SK-N-SH (cell line): Measurements from ENCODE around the gene IL32. TPM values are rescaled to one million over a fixed set of nuclear protein-coding genes. Genes with fewer than 3 reads are reported as not detected.
A peak's percentile ranks its signal among the peaks of the same experiment; 100 is the strongest.

Experiments used
- CTCF ChIA-PET: fragments of 300-600, 350-600 bp; formaldehyde crosslinking; extraction: SDS; loops from one replicate; lab custom pipeline; 2021; lab: Yijun Ruan, JAX
- POLR2A ChIA-PET: fragments of 350-600 bp; sonication (Branson Sonifier 250); formaldehyde crosslinking; extraction: SDS; loops from one replicate; lab custom pipeline; 2020; ENCODE audit warnings: antibody characterized with exemption, inconsistent platforms; lab: Yijun Ruan, JAX
- DNase-seq: peaks from one replicate; pipeline ENCODE4 v3.0.0; 2012
- H2AFZ ChIP-seq: fragments of 200-600 bp; sonication (generic); 2 replicates; pipeline ENCODE4 v1.8.1; 2016; ENCODE audit warnings: antibody characterized with exemption, mild to moderate bottlenecking, low read depth
- H3F3A ChIP-seq: fragments of 200-600 bp; sonication (generic); replicated peaks from 2 replicates; pipeline ENCODE3; 2016; ENCODE audit warnings: antibody characterized with exemption, mild to moderate bottlenecking; ENCODE audit not compliant: insufficient read depth
- H3K27ac ChIP-seq, 2 experiments: fragments of 200-500 bp in 1 of 2; fragments of 200-600 bp in 1 of 2; sonication (Bioruptor generic) in 1 of 2; sonication (generic), shearing (Covaris generic) in 1 of 2; 2 replicates each; pipeline versions ENCODE4 v1.5.1 to v1.6.1; 2014 to 2016; ENCODE audit warnings: low read depth in 2 of 2, inconsistent platforms in 1 of 2, low read length in 1 of 2, mild to moderate bottlenecking in 1 of 2, mixed read lengths in 1 of 2
- H3K27me3 ChIP-seq: fragments of 200-600 bp; sonication (generic), shearing (Covaris generic); 2 replicates; pipeline ENCODE4 v1.6.1; 2016; ENCODE audit warnings: mixed run types; ENCODE audit not compliant: insufficient read depth
- H3K36me3 ChIP-seq, 2 experiments: fragments of 200-500 bp in 1 of 2; fragments of 200-600 bp in 1 of 2; sonication (Bioruptor generic) in 1 of 2; sonication (generic) in 1 of 2; replicated peaks in 1 of 2; 2 replicates each; pipeline versions ENCODE3 to v1.5.1; 2014 to 2016; ENCODE audit warnings: low read length in 1 of 2, mild to moderate bottlenecking in 1 of 2; ENCODE audit not compliant: insufficient read depth in 2 of 2, control insufficient read depth in 1 of 2
- H3K4me1 ChIP-seq, 2 experiments: fragments of 200-500 bp in 1 of 2; fragments of 200-600 bp in 1 of 2; sonication (Bioruptor generic) in 1 of 2; sonication (generic), shearing (Covaris generic) in 1 of 2; 2 replicates each; pipeline versions ENCODE4 v1.5.1 to v1.6.1; 2014 to 2016; ENCODE audit warnings: low read depth in 1 of 2, low read length in 1 of 2, mixed run types in 1 of 2; ENCODE audit not compliant: insufficient read depth in 2 of 2, control insufficient read depth in 1 of 2
- H3K4me2 ChIP-seq: fragments of 200-600 bp; sonication (generic), shearing (Covaris generic); 2 replicates; pipeline ENCODE4 v1.6.1; 2017; ENCODE audit warnings: mixed run types
- H3K4me3 ChIP-seq, 2 experiments: fragments of 200-500 bp in 1 of 2; fragments of 200-600 bp in 1 of 2; sonication (Bioruptor generic) in 1 of 2; sonication (generic), shearing (Covaris generic) in 1 of 2; 2 replicates each; pipeline versions ENCODE4 v1.5.1 to v1.8.1; 2014 to 2016; ENCODE audit warnings: low read depth in 2 of 2, inconsistent platforms in 1 of 2, low read length in 1 of 2, mild to moderate bottlenecking in 1 of 2, mixed read lengths in 1 of 2, moderate library complexity in 1 of 2
- H3K79me2 ChIP-seq: fragments of 200-600 bp; sonication (generic); 2 replicates; pipeline ENCODE4 v1.8.1; 2017; ENCODE audit warnings: mild to moderate bottlenecking; ENCODE audit not compliant: insufficient read depth
- H3K9ac ChIP-seq: fragments of 200-600 bp; sonication (generic); 2 replicates; pipeline ENCODE4 v1.6.1; 2017; ENCODE audit warnings: mixed run types
- H3K9me2 ChIP-seq: fragments of 200-600 bp; sonication (generic); 2 replicates; pipeline ENCODE4 v1.6.1; 2017; ENCODE audit warnings: mixed run types
- H3K9me3 ChIP-seq: fragments of 200-600 bp; sonication (generic); 2 replicates; pipeline ENCODE4 v1.6.1; 2017; ENCODE audit warnings: mixed run types, mild to moderate bottlenecking, moderate library complexity
- H4K20me1 ChIP-seq: fragments of 200-600 bp; sonication (generic); 2 replicates; pipeline ENCODE4 v1.6.1; 2017; ENCODE audit warnings: mild to moderate bottlenecking, mixed run types; ENCODE audit not compliant: insufficient read depth
- CHD2 ChIP-seq: fragments of 150-350 bp; IDR thresholded peaks from 2 replicates; pipeline ENCODE4 v1.6.1; 2018; ENCODE audit warnings: low read length; ENCODE audit not compliant: partially characterized antibody
- ELF1 ChIP-seq: IDR thresholded peaks from 2 replicates; pipeline ENCODE4 v1.4.0; 2012
- EP300 ChIP-seq, 2 experiments: IDR thresholded peaks; 2 replicates each; pipeline versions ENCODE4 v1.4.0 to v1.6.1; 2012; ENCODE audit warnings: borderline replicate concordance in 1 of 2, low read depth in 1 of 2, low read length in 1 of 2
- EZH2phosphoT487 ChIP-seq: fragments of 200-600 bp; sonication (generic); IDR thresholded peaks from 2 replicates; pipeline ENCODE4 v1.6.1; 2017; ENCODE audit warnings: low read depth, mixed run types, mild to moderate bottlenecking, antibody characterized with exemption, moderate library complexity, borderline replicate concordance
- FOSL2 ChIP-seq: IDR thresholded peaks from 2 replicates; pipeline ENCODE4 v1.4.0; 2012; ENCODE audit warnings: low read depth, mild to moderate bottlenecking, moderate library complexity, borderline replicate concordance
- FOXM1 ChIP-seq: IDR thresholded peaks from 2 replicates; pipeline ENCODE4 v1.4.0; 2012; ENCODE audit warnings: low read depth, mild to moderate bottlenecking
- GATA2 ChIP-seq: sonication (generic); formaldehyde crosslinking; IDR thresholded peaks from 2 replicates; pipeline ENCODE4 v1.5.0; 2020; ENCODE audit warnings: mild to moderate bottlenecking, missing genetic modification reagents
- JUND ChIP-seq: IDR thresholded peaks from 2 replicates; pipeline ENCODE4 v1.4.0; 2012
- MEF2A ChIP-seq: IDR thresholded peaks from 2 replicates; pipeline ENCODE4 v1.4.0; 2012; ENCODE audit warnings: low read depth, borderline replicate concordance
- NRF1 ChIP-seq: IDR thresholded peaks from 2 replicates; pipeline ENCODE4 v1.6.1; 2012; ENCODE audit warnings: low read depth, mild to moderate bottlenecking, low read length
- POLR2AphosphoS5 ChIP-seq: IDR thresholded peaks from 2 replicates; pipeline ENCODE4 v1.6.1; 2012; ENCODE audit warnings: low read depth, low read length
- RAD21 ChIP-seq: IDR thresholded peaks from 2 replicates; pipeline ENCODE4 v1.6.1; 2012; ENCODE audit warnings: mild to moderate bottlenecking, low read length
- RCOR1 ChIP-seq: fragments of 150-350 bp; IDR thresholded peaks from 2 replicates; pipeline ENCODE4 v1.6.1; 2017; ENCODE audit warnings: antibody characterized with exemption, low read length
- RFX5 ChIP-seq: IDR thresholded peaks from 2 replicates; pipeline ENCODE4 v1.6.1; 2012; ENCODE audit warnings: mild to moderate bottlenecking, improper control_type of control experiment, low read length
- RXRA ChIP-seq: IDR thresholded peaks from 2 replicates; pipeline ENCODE4 v1.4.0; 2012; ENCODE audit warnings: low read depth, mild to moderate bottlenecking, borderline replicate concordance
- SIN3A ChIP-seq: IDR thresholded peaks from 2 replicates; pipeline ENCODE4 v1.6.1; 2012; ENCODE audit warnings: low read depth, mild to moderate bottlenecking, low read length, moderate library complexity, borderline replicate concordance
- SMC3 ChIP-seq: IDR thresholded peaks from 2 replicates; pipeline ENCODE4 v1.6.1; 2012; ENCODE audit warnings: low read depth, low read length, improper control_type of control experiment
- TEAD4 ChIP-seq: IDR thresholded peaks from 2 replicates; pipeline ENCODE4 v1.4.0; 2012; ENCODE audit warnings: mild to moderate bottlenecking, borderline replicate concordance; ENCODE audit not compliant: insufficient read depth
- YY1 ChIP-seq: IDR thresholded peaks from 2 replicates; pipeline ENCODE4 v1.4.0; 2012; ENCODE audit warnings: low read depth, mild to moderate bottlenecking
- WGBS: methylation state at CpG from one replicate; pipeline ENCODE4 v1.1.6; 2017; ENCODE audit warnings: low lambda C conversion rate; 5-methylcytosine and 5-hydroxymethylcytosine counted together
- polyA plus RNA-seq, 3 experiments: library from polyadenylated mRNA; depleted of rRNA; stranded (reverse); fragments of >200 nt; gene quantifications; 2 replicates each; pipeline ENCODE4 v1.2.3, GENCODE V29; 2012
- TF ChIP-seq, protein P1 (sequence below): fragments of 150-350 bp; IDR thresholded peaks from 2 replicates; pipeline ENCODE4 v1.6.1; 2016; ENCODE audit warnings: mild to moderate bottlenecking, low read depth, low read length
- TF ChIP-seq, protein P2 (sequence below): IDR thresholded peaks from 2 replicates; pipeline ENCODE4 v1.6.1; 2012; ENCODE audit warnings: mild to moderate bottlenecking, low read depth, low read length, moderate library complexity
- TF ChIP-seq, protein P3 (sequence below): IDR thresholded peaks from 2 replicates; pipeline ENCODE4 v1.4.0; 2012; ENCODE audit warnings: low read depth, borderline replicate concordance

Gene IL32
- polyA plus RNA-seq, 1 of the 3 experiments (the other 2 are of a cell fraction) = 26.4 TPM

DNA sequence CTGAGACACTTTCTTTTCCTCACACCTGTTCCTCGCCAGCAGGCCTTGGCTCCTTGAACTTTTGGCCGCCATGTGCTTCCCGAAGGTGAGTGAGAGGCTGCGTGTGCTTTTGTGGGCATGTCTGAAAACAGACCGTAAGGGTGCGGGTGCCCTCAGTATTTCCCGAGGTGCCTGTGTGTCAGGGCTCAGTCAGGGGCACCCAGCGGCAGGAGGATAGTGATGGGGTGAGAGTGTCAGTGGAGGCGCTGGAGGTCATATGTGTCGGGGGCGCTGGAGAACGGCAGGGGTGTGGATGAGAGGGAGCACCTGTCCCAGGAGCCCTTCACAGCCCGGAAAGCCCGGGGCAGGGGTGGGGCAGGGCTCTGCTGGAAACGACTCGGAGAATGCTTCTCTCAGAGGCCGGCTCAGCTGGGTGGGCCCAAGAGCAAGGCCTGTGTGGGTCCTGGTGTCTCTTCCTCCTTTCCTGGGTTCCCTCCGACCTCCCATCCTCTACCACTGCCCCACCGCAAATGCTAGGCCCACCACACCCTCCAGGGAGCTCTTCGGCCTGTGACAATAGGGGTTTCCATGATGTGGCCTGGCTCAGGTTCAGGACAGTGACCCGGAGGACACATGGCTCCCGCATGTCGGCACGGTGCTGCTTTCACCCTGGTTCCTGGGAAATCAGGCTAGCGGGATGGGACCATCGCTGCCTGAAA lies 451 bp downstream of the IL32 start:
- H4K20me1 ChIP-seq = no peaks in the 10 kb centered on the region
- peak overlapping the region; percentile 46; the same call in 1 of the 2 replicates for H3K4me2 ChIP-seq
- H3K4me1 ChIP-seq = no peaks in the 10 kb centered on the region; a peak in 1 of 4 replicates
- peak overlapping the region in 1 of 2 experiments; percentile 50; a peak in 1 of 4 replicates for H3K4me3 ChIP-seq
- DNase-seq = no peak
- ChIA-PET POLR2A (no interaction called here), CTCF (interaction anchor here (1.0 to 3.9 kb wide), 4 partner anchors 14 to 37 kb away, joined by 3 to 26 read pairs (median 4); no protein-coding TSS in a partner anchor)
- no peak overlapping the region for H3K27ac ChIP-seq
- H2AFZ ChIP-seq = peak overlapping the region; percentile 80
- H3K79me2 ChIP-seq = no peaks in the 10 kb centered on the region
- no peaks in the 10 kb centered on the region for H3K27me3 ChIP-seq
- 93% methylated on average over 10 of the region's 26 CpGs for WGBS
- no peaks in the 10 kb centered on the region for H3K9me2 ChIP-seq
- TF ChIP-seq EP300 (IDR thresholded peaks at IDR 0.05; ENCODE audit: borderline replicate concordance in 1 of 2, low read depth in 1 of 2, low read length in 1 of 2) (no peak), JUND (no peak), SIN3A (no peak), FOSL2 (no peak), MEF2A (no peak), EZH2phosphoT487 (no peak), YY1 (no peak), POLR2AphosphoS5 (no peak), CHD2 (no peak)
- TF ChIP-seq, protein P1, sequence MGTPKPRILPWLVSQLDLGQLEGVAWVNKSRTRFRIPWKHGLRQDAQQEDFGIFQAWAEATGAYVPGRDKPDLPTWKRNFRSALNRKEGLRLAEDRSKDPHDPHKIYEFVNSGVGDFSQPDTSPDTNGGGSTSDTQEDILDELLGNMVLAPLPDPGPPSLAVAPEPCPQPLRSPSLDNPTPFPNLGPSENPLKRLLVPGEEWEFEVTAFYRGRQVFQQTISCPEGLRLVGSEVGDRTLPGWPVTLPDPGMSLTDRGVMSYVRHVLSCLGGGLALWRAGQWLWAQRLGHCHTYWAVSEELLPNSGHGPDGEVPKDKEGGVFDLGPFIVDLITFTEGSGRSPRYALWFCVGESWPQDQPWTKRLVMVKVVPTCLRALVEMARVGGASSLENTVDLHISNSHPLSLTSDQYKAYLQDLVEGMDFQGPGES = no peak
- TF ChIP-seq, protein P2, sequence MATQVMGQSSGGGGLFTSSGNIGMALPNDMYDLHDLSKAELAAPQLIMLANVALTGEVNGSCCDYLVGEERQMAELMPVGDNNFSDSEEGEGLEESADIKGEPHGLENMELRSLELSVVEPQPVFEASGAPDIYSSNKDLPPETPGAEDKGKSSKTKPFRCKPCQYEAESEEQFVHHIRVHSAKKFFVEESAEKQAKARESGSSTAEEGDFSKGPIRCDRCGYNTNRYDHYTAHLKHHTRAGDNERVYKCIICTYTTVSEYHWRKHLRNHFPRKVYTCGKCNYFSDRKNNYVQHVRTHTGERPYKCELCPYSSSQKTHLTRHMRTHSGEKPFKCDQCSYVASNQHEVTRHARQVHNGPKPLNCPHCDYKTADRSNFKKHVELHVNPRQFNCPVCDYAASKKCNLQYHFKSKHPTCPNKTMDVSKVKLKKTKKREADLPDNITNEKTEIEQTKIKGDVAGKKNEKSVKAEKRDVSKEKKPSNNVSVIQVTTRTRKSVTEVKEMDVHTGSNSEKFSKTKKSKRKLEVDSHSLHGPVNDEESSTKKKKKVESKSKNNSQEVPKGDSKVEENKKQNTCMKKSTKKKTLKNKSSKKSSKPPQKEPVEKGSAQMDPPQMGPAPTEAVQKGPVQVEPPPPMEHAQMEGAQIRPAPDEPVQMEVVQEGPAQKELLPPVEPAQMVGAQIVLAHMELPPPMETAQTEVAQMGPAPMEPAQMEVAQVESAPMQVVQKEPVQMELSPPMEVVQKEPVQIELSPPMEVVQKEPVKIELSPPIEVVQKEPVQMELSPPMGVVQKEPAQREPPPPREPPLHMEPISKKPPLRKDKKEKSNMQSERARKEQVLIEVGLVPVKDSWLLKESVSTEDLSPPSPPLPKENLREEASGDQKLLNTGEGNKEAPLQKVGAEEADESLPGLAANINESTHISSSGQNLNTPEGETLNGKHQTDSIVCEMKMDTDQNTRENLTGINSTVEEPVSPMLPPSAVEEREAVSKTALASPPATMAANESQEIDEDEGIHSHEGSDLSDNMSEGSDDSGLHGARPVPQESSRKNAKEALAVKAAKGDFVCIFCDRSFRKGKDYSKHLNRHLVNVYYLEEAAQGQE = no peak
- H3K9ac ChIP-seq = peak overlapping the region; percentile 59
- H3K36me3 ChIP-seq = no peaks in the 10 kb centered on the region
- H3F3A ChIP-seq = no peaks in the 10 kb centered on the region
- H3K9me3 ChIP-seq = no peaks in the 10 kb centered on the region

DNA sequence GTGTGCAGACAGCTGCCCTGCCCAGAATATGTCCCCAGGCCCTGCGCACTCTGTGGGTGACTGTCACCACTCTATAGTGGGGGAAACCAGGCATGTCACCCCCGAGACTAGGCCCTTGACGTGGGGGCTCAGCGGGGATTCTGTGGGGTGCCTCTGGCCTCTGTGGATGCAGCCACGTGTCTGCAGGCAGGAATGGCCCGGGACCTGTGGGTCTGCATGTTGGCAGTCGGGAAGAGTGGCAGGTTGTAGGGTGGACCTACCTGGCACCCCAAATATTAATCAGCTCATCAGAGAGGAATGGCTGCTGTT lies 954 bp downstream of the IL32 start:
- DNase-seq = no peak
- no peaks in the 10 kb centered on the region for H3K27me3 ChIP-seq
- H2AFZ ChIP-seq = no peak overlapping the region
- ChIA-PET CTCF (interaction anchor here (1.8 to 3.9 kb wide), 2 partner anchors 32 to 37 kb away, joined by 5 to 26 read pairs; no protein-coding TSS in a partner anchor), POLR2A (no interaction called here)
- H3K27ac ChIP-seq = no peak overlapping the region
- H3K4me1 ChIP-seq = no peaks in the 10 kb centered on the region; a peak in 1 of 4 replicates
- H3K9me2 ChIP-seq = no peaks in the 10 kb centered on the region
- peak overlapping the region; percentile 46; the same call in 1 of the 2 replicates for H3K4me2 ChIP-seq
- no peak overlapping the region for H3K9ac ChIP-seq
- no peaks in the 10 kb centered on the region for H4K20me1 ChIP-seq
- H3K4me3 ChIP-seq = no peak overlapping the region; a peak in 1 of 4 replicates
- 85% methylated on average over 4 of the region's 7 CpGs for WGBS
- no peaks in the 10 kb centered on the region for H3F3A ChIP-seq
- no peaks in the 10 kb centered on the region for H3K9me3 ChIP-seq
- no peaks in the 10 kb centered on the region for H3K36me3 ChIP-seq
- H3K79me2 ChIP-seq = no peaks in the 10 kb centered on the region
- TF ChIP-seq SMC3 = no peak
- no peak for TF ChIP-seq TEAD4
- TF ChIP-seq RXRA = no peak
- TF ChIP-seq, protein P3, sequence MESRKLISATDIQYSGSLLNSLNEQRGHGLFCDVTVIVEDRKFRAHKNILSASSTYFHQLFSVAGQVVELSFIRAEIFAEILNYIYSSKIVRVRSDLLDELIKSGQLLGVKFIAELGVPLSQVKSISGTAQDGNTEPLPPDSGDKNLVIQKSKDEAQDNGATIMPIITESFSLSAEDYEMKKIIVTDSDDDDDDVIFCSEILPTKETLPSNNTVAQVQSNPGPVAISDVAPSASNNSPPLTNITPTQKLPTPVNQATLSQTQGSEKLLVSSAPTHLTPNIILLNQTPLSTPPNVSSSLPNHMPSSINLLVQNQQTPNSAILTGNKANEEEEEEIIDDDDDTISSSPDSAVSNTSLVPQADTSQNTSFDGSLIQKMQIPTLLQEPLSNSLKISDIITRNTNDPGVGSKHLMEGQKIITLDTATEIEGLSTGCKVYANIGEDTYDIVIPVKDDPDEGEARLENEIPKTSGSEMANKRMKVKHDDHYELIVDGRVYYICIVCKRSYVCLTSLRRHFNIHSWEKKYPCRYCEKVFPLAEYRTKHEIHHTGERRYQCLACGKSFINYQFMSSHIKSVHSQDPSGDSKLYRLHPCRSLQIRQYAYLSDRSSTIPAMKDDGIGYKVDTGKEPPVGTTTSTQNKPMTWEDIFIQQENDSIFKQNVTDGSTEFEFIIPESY = no peak
- TF ChIP-seq ELF1 = no peak
- no peak for TF ChIP-seq GATA2 (CRISPR knock-in tag)
- no peak for TF ChIP-seq NRF1
- TF ChIP-seq RFX5 = no peak
- TF ChIP-seq JUND = no peak
- no peak for TF ChIP-seq RCOR1
- TF ChIP-seq EZH2phosphoT487 = no peak
- TF ChIP-seq RAD21 = no peak
- no peak for TF ChIP-seq FOXM1
- TF ChIP-seq MEF2A = no peak
- TF ChIP-seq POLR2AphosphoS5 = no peak
